ENCODE measurements around the gene FNBP1L. TPM values are rescaled to one million over a fixed set of nuclear protein-coding genes. Genes with fewer than 3 reads are reported as not detected.

The FNBP1L gene
- total and polyA plus RNA-seq, 2 experiments from 2014 or later = 56.3 to 132 TPM

- no peak for TF ChIP-seq ZNF462 (CRISPR knock-in tag; IDR thresholded peaks at IDR 0.05)
- no peak for TF ChIP-seq JUNB (IDR thresholded peaks at IDR 0.05; ENCODE audit: unreplicated experiment)
- no peak for TF ChIP-seq EZH2phosphoT487 (IDR thresholded peaks at IDR 0.05; ENCODE audit: unreplicated experiment)
- no peak for TF ChIP-seq ZNF114 (CRISPR knock-in tag; IDR thresholded peaks at IDR 0.05)
- no peak for TF ChIP-seq POLR2AphosphoS5 (IDR thresholded peaks at IDR 0.05; ENCODE audit: low read depth)
Observed at GRCh38 chr1:93435443-93435842, 12.5 kb upstream of the FNBP1L start (continued).

- H3K9me2 ChIP-seq (ENCODE audit: insufficient read depth) = no peaks in the 10 kb centered on the region
- Mint-ChIP-seq H3K4me1 (no peaks in the 10 kb centered on the region), H3K4me3 (no peak overlapping the region)
- no peak for TF ChIP-seq ZNF114 (CRISPR knock-in tag; IDR thresholded peaks at IDR 0.05)
- no peak for TF ChIP-seq ZNF331 (CRISPR knock-in tag; IDR thresholded peaks at IDR 0.05; ENCODE audit: low read depth)
- TF ChIP-seq, protein P1, sequence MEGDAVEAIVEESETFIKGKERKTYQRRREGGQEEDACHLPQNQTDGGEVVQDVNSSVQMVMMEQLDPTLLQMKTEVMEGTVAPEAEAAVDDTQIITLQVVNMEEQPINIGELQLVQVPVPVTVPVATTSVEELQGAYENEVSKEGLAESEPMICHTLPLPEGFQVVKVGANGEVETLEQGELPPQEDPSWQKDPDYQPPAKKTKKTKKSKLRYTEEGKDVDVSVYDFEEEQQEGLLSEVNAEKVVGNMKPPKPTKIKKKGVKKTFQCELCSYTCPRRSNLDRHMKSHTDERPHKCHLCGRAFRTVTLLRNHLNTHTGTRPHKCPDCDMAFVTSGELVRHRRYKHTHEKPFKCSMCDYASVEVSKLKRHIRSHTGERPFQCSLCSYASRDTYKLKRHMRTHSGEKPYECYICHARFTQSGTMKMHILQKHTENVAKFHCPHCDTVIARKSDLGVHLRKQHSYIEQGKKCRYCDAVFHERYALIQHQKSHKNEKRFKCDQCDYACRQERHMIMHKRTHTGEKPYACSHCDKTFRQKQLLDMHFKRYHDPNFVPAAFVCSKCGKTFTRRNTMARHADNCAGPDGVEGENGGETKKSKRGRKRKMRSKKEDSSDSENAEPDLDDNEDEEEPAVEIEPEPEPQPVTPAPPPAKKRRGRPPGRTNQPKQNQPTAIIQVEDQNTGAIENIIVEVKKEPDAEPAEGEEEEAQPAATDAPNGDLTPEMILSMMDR (conservative IDR thresholded peaks at IDR 0.05; ENCODE audit: low read depth in 2 of 2) = no peak
- TF ChIP-seq STAT1 (IDR thresholded peaks at IDR 0.05; ENCODE audit: unreplicated experiment) = no peak
- TF ChIP-seq POLR2AphosphoS5 (IDR thresholded peaks at IDR 0.05; ENCODE audit: low read depth) = no peak
- TF ChIP-seq JUNB (IDR thresholded peaks at IDR 0.05; ENCODE audit: unreplicated experiment) = no peak
- no peak for TF ChIP-seq ZNF462 (CRISPR knock-in tag; IDR thresholded peaks at IDR 0.05)
- no peak for TF ChIP-seq EZH2phosphoT487 (IDR thresholded peaks at IDR 0.05; ENCODE audit: unreplicated experiment)
Observed at GRCh38 chr1:93436496-93436895, 11.4 kb upstream of the FNBP1L start.

More at GRCh38 chr1:93436496-93436895, 11.4 kb upstream of the FNBP1L start:
- no peaks in the 10 kb centered on the region for H3F3A ChIP-seq (replicated peaks; ENCODE audit: low read depth)
- no peak overlapping the region for H3K4me2 ChIP-seq
- no peaks in the 10 kb centered on the region for H3K27me3 ChIP-seq (ENCODE audit: insufficient read depth)
- peaks cover 19% of the 10 kb centered on the region for H3K9me3 Mint-ChIP-seq
- DNase-seq (ENCODE audit: low spot score) (no peak), ATAC-seq (no peak)
- no peak overlapping the region for H3K27ac ChIP-seq (ENCODE audit: low read depth)
- H3K27ac Mint-ChIP-seq = no peak overlapping the region
- no peak overlapping the region for H3K4me3 ChIP-seq
- no peaks in the 10 kb centered on the region for H4K20me1 ChIP-seq (replicated peaks; ENCODE audit: insufficient read depth)
- H2AFZ ChIP-seq = no peak overlapping the region
- H3K4me1 ChIP-seq (ENCODE audit: insufficient read depth) = no peaks in the 10 kb centered on the region
- no peaks in the 10 kb centered on the region for H3K27me3 Mint-ChIP-seq (ENCODE audit: insufficient read depth, low read depth, poor library complexity)
- peaks cover 9% of the 10 kb centered on the region for H3K36me3 Mint-ChIP-seq (ENCODE audit: low read depth)
- 0 out of 2 replicates have a peak, but pooled peaks cover 3% of the 10 kb centered on the region for H3K36me3 ChIP-seq (ENCODE audit: insufficient read depth)
- no peaks in the 10 kb centered on the region for H3K79me2 ChIP-seq (replicated peaks; ENCODE audit: insufficient read depth)
